Nephron (organoid): Measurements from ENCODE around the gene PHYHD1.

Source experiments
- H3K27ac Mint-ChIP-seq, 3 experiments: 2 replicates each; pipeline ENCODE4 v1.8.0; 2020; ENCODE audit warnings: mixed read lengths in 3 of 3, mild to moderate bottlenecking in 2 of 3, moderate library complexity in 1 of 3
- H3K27me3 Mint-ChIP-seq: 2 replicates; pipeline ENCODE4 v1.8.0; 2021; ENCODE audit warnings: low read depth, mild to moderate bottlenecking, moderate library complexity, mixed read lengths
- H3K36me3 Mint-ChIP-seq: 2 replicates; pipeline ENCODE4 v1.8.0; 2020; ENCODE audit warnings: low read depth, mixed read lengths
- H3K4me1 Mint-ChIP-seq: 2 replicates; pipeline ENCODE4 v1.8.0; 2020; ENCODE audit warnings: mixed read lengths
- H3K4me3 Mint-ChIP-seq, 3 experiments: 2 replicates each; pipeline ENCODE4 v1.8.0; 2020; ENCODE audit warnings: mild to moderate bottlenecking in 3 of 3, mixed read lengths in 3 of 3, moderate library complexity in 2 of 3
- H3K9me3 Mint-ChIP-seq: 2 replicates; pipeline ENCODE4 v1.8.0; 2020; ENCODE audit warnings: mixed read lengths
- CTCF ChIP-seq, 3 experiments: fragments of 200-600 bp; sonication (generic); IDR thresholded peaks; one replicate each; pipeline ENCODE4 v1.5.0; 2021; ENCODE audit warnings: antibody characterized with exemption in 3 of 3; ENCODE audit not compliant: unreplicated experiment in 3 of 3

PHYHD1 gene

GRCh38 chr9:128979111-128979510, 58.3 kb downstream of the PHYHD1 start:
- H3K27ac Mint-ChIP-seq, result no peak overlapping the region
- TF ChIP-seq CTCF (IDR thresholded peaks at IDR 0.05; ENCODE audit: unreplicated experiment in 3 of 3), result no peak
- H3K36me3 Mint-ChIP-seq, result peaks cover 72% of the 10 kb centered on the region
- no peaks in the 10 kb centered on the region for H3K27me3 Mint-ChIP-seq
- H3K9me3 Mint-ChIP-seq, result no peaks in the 10 kb centered on the region
- H3K4me1 Mint-ChIP-seq, result no peaks in the 10 kb centered on the region
- no peak overlapping the region for H3K4me3 Mint-ChIP-seq

DNA sequence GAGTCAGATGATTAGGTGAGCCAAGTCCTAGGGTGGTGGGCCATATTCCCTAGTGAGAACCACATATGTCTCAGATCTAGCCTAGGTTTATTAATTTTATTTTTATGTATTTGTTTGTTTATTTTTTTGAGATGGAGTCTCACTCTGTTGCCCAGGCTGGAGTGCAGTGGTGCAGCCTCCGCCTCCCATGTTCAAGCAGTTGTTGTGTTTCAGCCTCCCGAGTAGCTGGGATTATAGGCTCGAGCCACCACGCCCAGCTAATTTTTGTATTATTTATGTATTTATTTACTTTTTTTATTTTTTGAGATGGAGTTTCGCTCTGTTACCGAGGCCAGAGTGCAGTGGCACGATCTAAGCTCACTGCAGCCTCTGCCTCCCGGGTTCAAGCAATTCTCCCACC, 62.8 kb downstream of the PHYHD1 start:
- peaks cover 7% of the 10 kb centered on the region for H3K4me1 Mint-ChIP-seq
- no peak overlapping the region for H3K4me3 Mint-ChIP-seq
- no peak for TF ChIP-seq CTCF (IDR thresholded peaks at IDR 0.05; ENCODE audit: unreplicated experiment in 3 of 3)

DNA sequence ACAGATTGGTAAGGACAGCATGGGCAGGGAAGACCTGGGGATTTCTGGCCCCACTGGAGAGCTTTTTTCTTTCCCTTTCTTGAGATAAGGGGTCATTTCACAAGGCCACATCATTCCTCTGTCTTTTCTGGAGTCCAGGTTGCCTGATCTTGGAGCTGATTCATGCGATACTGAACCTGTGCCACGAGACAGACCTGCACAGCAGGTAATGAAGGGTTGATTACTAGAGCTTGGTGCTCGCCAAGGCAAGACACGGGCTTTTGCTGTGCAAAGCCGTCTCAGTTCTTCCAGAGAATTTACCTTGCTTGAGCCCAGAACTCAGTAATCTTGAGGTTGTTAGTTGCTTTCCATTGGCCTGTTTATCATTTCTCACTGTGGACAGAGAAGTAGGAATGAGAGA, 65.9 kb downstream of the PHYHD1 start:
- no peak overlapping the region for H3K4me3 Mint-ChIP-seq
- no peaks in the 10 kb centered on the region for H3K27me3 Mint-ChIP-seq
- no peak for TF ChIP-seq CTCF (IDR thresholded peaks at IDR 0.05; ENCODE audit: unreplicated experiment in 3 of 3)
- H3K9me3 Mint-ChIP-seq, result no peaks in the 10 kb centered on the region
- H3K27ac Mint-ChIP-seq, result no peak overlapping the region
- peaks cover 7% of the 10 kb centered on the region for H3K4me1 Mint-ChIP-seq
- H3K36me3 Mint-ChIP-seq, result peaks cover 52% of the 10 kb centered on the region

More for the DNA sequence above, 62.8 kb downstream of the PHYHD1 start:
- Mint-ChIP-seq H3K27me3 (no peaks in the 10 kb centered on the region), H3K9me3 (no peaks in the 10 kb centered on the region), H3K27ac (no peak overlapping the region), H3K36me3 (peaks cover 72% of the 10 kb centered on the region)

GRCh38 chr9:128987805-128988204, 67.0 kb downstream of the PHYHD1 start:
- Mint-ChIP-seq H3K4me3 (no peak overlapping the region), H3K27ac (no peak overlapping the region), H3K9me3 (no peaks in the 10 kb centered on the region), H3K4me1 (peaks cover 7% of the 10 kb centered on the region), H3K27me3 (no peaks in the 10 kb centered on the region), H3K36me3 (peaks cover 52% of the 10 kb centered on the region)
- no peak for TF ChIP-seq CTCF (IDR thresholded peaks at IDR 0.05; ENCODE audit: unreplicated experiment in 3 of 3)
